CD4-positive, alpha-beta T cell treated with Interleukin-6 for 4 hours (primary cell): ENCODE results near the gene CYBC1.
"Not testable (repeated sequence)": the region's sequence is repeated elsewhere in the genome, so short reads cannot be mapped to it uniquely, and the experiment has no call there.

Source experiments
- DNase-seq: peaks from one replicate; pipeline ENCODE4 v3.0.0-alpha.2; 2020; ENCODE audit warnings: mixed read lengths

CYBC1 gene

GRCh38 chr17:82477934-82478333 lies 27.4 kb upstream of the CYBC1 start:
- no peak for DNase-seq

GRCh38 chr17:82475458-82475857 lies 24.9 kb upstream of the CYBC1 start:
- DNase-seq = no peak

GRCh38 chr17:82474223-82475010 lies 23.9 kb upstream of the CYBC1 start:
- DNase-seq = no peak

- DNase-seq = no peak
These were observed 19.5 kb upstream of the CYBC1 start for GRCh38 chr17:82470065-82470464.

GRCh38 chr17:82468692-82469091 lies 18.1 kb upstream of the CYBC1 start:
- no peak for DNase-seq

GRCh38 chr17:82465023-82465603 lies 14.6 kb upstream of the CYBC1 start:
- no peak for DNase-seq

- no peak for DNase-seq
These were observed 14.0 kb upstream of the CYBC1 start for GRCh38 chr17:82464567-82464929.

GRCh38 chr17:82463925-82464566 lies 13.5 kb upstream of the CYBC1 start:
- no peak for DNase-seq

GRCh38 chr17:82463391-82463790 lies 12.8 kb upstream of the CYBC1 start:
- DNase-seq = no peak

- no peak for DNase-seq
These were observed 11.4 kb upstream of the CYBC1 start for GRCh38 chr17:82461827-82462524.

- not testable (repeated sequence) for DNase-seq
These were observed 9.4 kb upstream of the CYBC1 start for GRCh38 chr17:82459936-82460335.

GRCh38 chr17:82458885-82459424 lies 8.4 kb upstream of the CYBC1 start:
- DNase-seq = peak; percentile 38

GRCh38 chr17:82458179-82458884 lies 7.8 kb upstream of the CYBC1 start, which contains the start of gene NARF:
NARF (plus strand) TSS chr17:82458741; CDS start chr17:82458804, 63 bp downstream.
- DNase-seq = peak; percentile 97

GRCh38 chr17:82457929-82458178 lies 7.3 kb upstream of the CYBC1 start:
- no peak for DNase-seq

- DNase-seq = no peak
These were observed 6.7 kb upstream of the CYBC1 start for GRCh38 chr17:82457073-82457928.

GRCh38 chr17:82453706-82454105 lies 3.2 kb upstream of the CYBC1 start:
- not testable (repeated sequence) for DNase-seq

- DNase-seq = not testable (repeated sequence)
These were observed 2.6 kb upstream of the CYBC1 start for GRCh38 chr17:82453151-82453550.

- DNase-seq = no peak
These were observed 1.6 kb upstream of the CYBC1 start for GRCh38 chr17:82452162-82452561.

GRCh38 chr17:82449883-82450356 lies 632 bp downstream of the CYBC1 start:
- DNase-seq = peak; percentile 44

- peak; percentile 82 for DNase-seq
These were observed 1.2 kb downstream of the CYBC1 start for GRCh38 chr17:82449131-82449882.

GRCh38 chr17:82447876-82448275 lies 2.7 kb downstream of the CYBC1 start:
- no peak for DNase-seq
